A172 (cell line): Measurements from ENCODE around the gene CACYBP. TPM values are rescaled to one million over a fixed set of nuclear protein-coding genes. Genes with fewer than 3 reads are reported as not detected.

Experiments used
- total RNA-seq: library from RNA; depleted of rRNA; stranded (reverse); fragments of >200 nt; shearing (Covaris generic); gene quantifications from 2 replicates; pipeline ENCODE4 v1.2.3, GENCODE V29; 2014; rRNA removed

CACYBP gene
- total RNA-seq, 1 experiment from 2014 or later, result 540 TPM

Other genes with a start within 250 kb of the CACYBP start
- gene MRPS14, start 23.5 kb downstream of the CACYBP start, total RNA-seq, result 39.3 and 42.3 TPM in 2 replicates
- gene TNN, start 67.9 kb downstream of the CACYBP start, total RNA-seq, result not detected in 2 replicates
- gene KIAA0040, start 192.8 kb downstream of the CACYBP start, total RNA-seq, result 0.24 TPM in 1 of 2 replicates, not detected in the other